Measurements from ENCODE around the gene DCAF4.

GRCh38 chr14:73000073-73000472 lies 73.8 kb downstream of the DCAF4 start:
- TF ChIP-seq, protein P1, sequence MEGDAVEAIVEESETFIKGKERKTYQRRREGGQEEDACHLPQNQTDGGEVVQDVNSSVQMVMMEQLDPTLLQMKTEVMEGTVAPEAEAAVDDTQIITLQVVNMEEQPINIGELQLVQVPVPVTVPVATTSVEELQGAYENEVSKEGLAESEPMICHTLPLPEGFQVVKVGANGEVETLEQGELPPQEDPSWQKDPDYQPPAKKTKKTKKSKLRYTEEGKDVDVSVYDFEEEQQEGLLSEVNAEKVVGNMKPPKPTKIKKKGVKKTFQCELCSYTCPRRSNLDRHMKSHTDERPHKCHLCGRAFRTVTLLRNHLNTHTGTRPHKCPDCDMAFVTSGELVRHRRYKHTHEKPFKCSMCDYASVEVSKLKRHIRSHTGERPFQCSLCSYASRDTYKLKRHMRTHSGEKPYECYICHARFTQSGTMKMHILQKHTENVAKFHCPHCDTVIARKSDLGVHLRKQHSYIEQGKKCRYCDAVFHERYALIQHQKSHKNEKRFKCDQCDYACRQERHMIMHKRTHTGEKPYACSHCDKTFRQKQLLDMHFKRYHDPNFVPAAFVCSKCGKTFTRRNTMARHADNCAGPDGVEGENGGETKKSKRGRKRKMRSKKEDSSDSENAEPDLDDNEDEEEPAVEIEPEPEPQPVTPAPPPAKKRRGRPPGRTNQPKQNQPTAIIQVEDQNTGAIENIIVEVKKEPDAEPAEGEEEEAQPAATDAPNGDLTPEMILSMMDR (conservative IDR thresholded peaks at IDR 0.05; ENCODE audit: low read length): no peak
- no peak for TF ChIP-seq EZH2phosphoT487 (IDR thresholded peaks at IDR 0.05; ENCODE audit: borderline replicate concordance)
